ENCODE data around the gene SSMEM1. TPM values are rescaled to one million over a fixed set of nuclear protein-coding genes. Genes with fewer than 3 reads are reported as not detected.
"Not testable (repeated sequence)": the region's sequence is repeated elsewhere in the genome, so short reads cannot be mapped to it uniquely, and the experiment has no call there.

SSMEM1 gene
- total and polyA plus RNA-seq, 2 donors (not counting 1 experiment from before 2014, with no cell fraction given): not detected

DNA sequence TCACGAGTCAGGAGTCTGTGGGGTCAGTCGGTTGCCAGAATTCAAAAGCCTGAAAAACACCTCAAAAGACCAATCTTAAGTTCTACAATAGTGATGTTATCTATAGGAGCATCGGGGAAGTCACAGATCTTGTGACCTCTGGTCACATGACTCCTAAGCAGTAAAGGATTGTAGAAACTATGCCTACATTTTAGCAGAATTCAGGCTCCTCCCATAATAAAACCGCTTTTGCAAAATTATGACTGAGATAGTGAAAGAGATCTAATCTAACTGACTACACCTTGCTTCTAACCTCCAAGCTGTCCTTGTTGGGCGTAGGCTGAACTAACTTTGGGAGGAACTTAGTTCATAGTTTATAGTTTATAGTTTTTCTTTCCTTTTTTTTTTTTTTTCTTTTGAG is 16.6 kb downstream of the SSMEM1 start:
- H3K4me3 Mint-ChIP-seq: no peak overlapping the region
- H3K9me3 Mint-ChIP-seq (ENCODE audit: insufficient read depth): no peaks in the 10 kb centered on the region
- H3K4me2 ChIP-seq (replicated peaks; ENCODE audit: low read depth, low read length, poor library complexity, severe bottlenecking): no peak overlapping the region
- intact Hi-C loops (cut with micrococcal nuclease): no loop called here
- peaks cover 2% of the 10 kb centered on the region for H3K4me1 Mint-ChIP-seq
- H3K9ac ChIP-seq (ENCODE audit: low read length): no peak overlapping the region
- no peak for TF ChIP-seq EZH2 (IDR thresholded peaks at IDR 0.05; ENCODE audit: borderline replicate concordance, insufficient read depth, low read depth, low read length, poor library complexity, severe bottlenecking)
- TF ChIP-seq, protein P1, sequence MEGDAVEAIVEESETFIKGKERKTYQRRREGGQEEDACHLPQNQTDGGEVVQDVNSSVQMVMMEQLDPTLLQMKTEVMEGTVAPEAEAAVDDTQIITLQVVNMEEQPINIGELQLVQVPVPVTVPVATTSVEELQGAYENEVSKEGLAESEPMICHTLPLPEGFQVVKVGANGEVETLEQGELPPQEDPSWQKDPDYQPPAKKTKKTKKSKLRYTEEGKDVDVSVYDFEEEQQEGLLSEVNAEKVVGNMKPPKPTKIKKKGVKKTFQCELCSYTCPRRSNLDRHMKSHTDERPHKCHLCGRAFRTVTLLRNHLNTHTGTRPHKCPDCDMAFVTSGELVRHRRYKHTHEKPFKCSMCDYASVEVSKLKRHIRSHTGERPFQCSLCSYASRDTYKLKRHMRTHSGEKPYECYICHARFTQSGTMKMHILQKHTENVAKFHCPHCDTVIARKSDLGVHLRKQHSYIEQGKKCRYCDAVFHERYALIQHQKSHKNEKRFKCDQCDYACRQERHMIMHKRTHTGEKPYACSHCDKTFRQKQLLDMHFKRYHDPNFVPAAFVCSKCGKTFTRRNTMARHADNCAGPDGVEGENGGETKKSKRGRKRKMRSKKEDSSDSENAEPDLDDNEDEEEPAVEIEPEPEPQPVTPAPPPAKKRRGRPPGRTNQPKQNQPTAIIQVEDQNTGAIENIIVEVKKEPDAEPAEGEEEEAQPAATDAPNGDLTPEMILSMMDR (IDR thresholded peaks at IDR 0.05): no peak
- no peak overlapping the region for H2AFZ ChIP-seq (ENCODE audit: insufficient read depth, low read depth, low read length, poor library complexity, severe bottlenecking)
- no peaks in the 10 kb centered on the region for H3K9me3 ChIP-seq (ENCODE audit: control extremely low read depth in 1 of 3, control insufficient read depth in 2 of 3, insufficient read depth in 1 of 3, low read length in 2 of 3)
- H3K27ac Mint-ChIP-seq: no peak overlapping the region
- no peaks in the 10 kb centered on the region for H4K20me1 ChIP-seq (ENCODE audit: control insufficient read depth, insufficient read depth, low read length, poor library complexity, severe bottlenecking)
- H3K27ac ChIP-seq (ENCODE audit: low read length in 2 of 2): no peak overlapping the region
- no peak overlapping the region for H3K4me3 ChIP-seq (ENCODE audit: control extremely low read depth in 1 of 5, extremely low read depth in 1 of 5, insufficient read depth in 1 of 5, low read depth in 2 of 5, low read length in 4 of 5)
- POLR2A ChIA-PET: no interaction called here
- CTCF ChIA-PET: no interaction called here
- DNase-seq (no peak), ATAC-seq (ENCODE audit: low read depth) (no peak)
- H3K4me1 ChIP-seq (ENCODE audit: control insufficient read depth in 2 of 2, insufficient read depth in 2 of 2, low read length in 2 of 2): no peaks in the 10 kb centered on the region
- no peaks in the 10 kb centered on the region for H3K27me3 Mint-ChIP-seq
- no CpG with 5 or more reads among the region's 5 CpGs for WGBS (ENCODE audit: insufficient coverage)
- no peaks in the 10 kb centered on the region for H3K27me3 ChIP-seq (replicated peaks in 1 of 4; ENCODE audit: control extremely low read depth in 1 of 4, control insufficient read depth in 3 of 4, insufficient read depth in 4 of 4, low read length in 3 of 4)
- no peaks in the 10 kb centered on the region for H3K36me3 ChIP-seq (replicated peaks in 1 of 2; ENCODE audit: control extremely low read depth in 1 of 2, control insufficient read depth in 1 of 2, extremely low read depth in 1 of 2, insufficient read depth in 2 of 2, low read length in 1 of 2)
- no peaks in the 10 kb centered on the region for H3K79me2 ChIP-seq (ENCODE audit: control insufficient read depth, insufficient read depth, low read length)

- POLR2A ChIA-PET; H3K4me2 ChIP-seq (replicated peaks; ENCODE audit: low read depth, low read length, poor library complexity, severe bottlenecking); H4K20me1 ChIP-seq (ENCODE audit: control insufficient read depth, insufficient read depth, low read length, poor library complexity, severe bottlenecking); H3K27me3 Mint-ChIP-seq; H3K4me1 Mint-ChIP-seq; ATAC-seq (ENCODE audit: low read depth); H3K36me3 ChIP-seq (replicated peaks in 1 of 2; ENCODE audit: control extremely low read depth in 1 of 2, control insufficient read depth in 1 of 2, extremely low read depth in 1 of 2, insufficient read depth in 2 of 2, low read length in 1 of 2); H3K9me3 ChIP-seq (ENCODE audit: control extremely low read depth in 1 of 3, control insufficient read depth in 2 of 3, insufficient read depth in 1 of 3, low read length in 2 of 3); H3K9ac ChIP-seq (ENCODE audit: low read length); H3K4me3 Mint-ChIP-seq; H2AFZ ChIP-seq (ENCODE audit: insufficient read depth, low read depth, low read length, poor library complexity, severe bottlenecking); H3K79me2 ChIP-seq (ENCODE audit: control insufficient read depth, insufficient read depth, low read length); DNase-seq; H3K27ac Mint-ChIP-seq; intact Hi-C loops (cut with micrococcal nuclease); H3K9me3 Mint-ChIP-seq (ENCODE audit: insufficient read depth); CTCF ChIA-PET; H3K27me3 ChIP-seq (replicated peaks in 1 of 4; ENCODE audit: control extremely low read depth in 1 of 4, control insufficient read depth in 3 of 4, insufficient read depth in 4 of 4, low read length in 3 of 4); H3K27ac ChIP-seq (ENCODE audit: low read length in 2 of 2); H3K4me1 ChIP-seq (ENCODE audit: control insufficient read depth in 2 of 2, insufficient read depth in 2 of 2, low read length in 2 of 2); H3K4me3 ChIP-seq (ENCODE audit: control extremely low read depth in 1 of 5, extremely low read depth in 1 of 5, insufficient read depth in 1 of 5, low read depth in 2 of 5, low read length in 4 of 5): not testable (repeated sequence)
- 93% methylated on average over 3 of the region's 3 CpGs for WGBS (ENCODE audit: insufficient coverage)
Measured at GRCh38 chr7:130224923-130225322, 17.3 kb downstream of the SSMEM1 start.

All from B cell (primary cell).